ENCODE measurements around the gene LEMD1.

Gene LEMD1

DNA sequence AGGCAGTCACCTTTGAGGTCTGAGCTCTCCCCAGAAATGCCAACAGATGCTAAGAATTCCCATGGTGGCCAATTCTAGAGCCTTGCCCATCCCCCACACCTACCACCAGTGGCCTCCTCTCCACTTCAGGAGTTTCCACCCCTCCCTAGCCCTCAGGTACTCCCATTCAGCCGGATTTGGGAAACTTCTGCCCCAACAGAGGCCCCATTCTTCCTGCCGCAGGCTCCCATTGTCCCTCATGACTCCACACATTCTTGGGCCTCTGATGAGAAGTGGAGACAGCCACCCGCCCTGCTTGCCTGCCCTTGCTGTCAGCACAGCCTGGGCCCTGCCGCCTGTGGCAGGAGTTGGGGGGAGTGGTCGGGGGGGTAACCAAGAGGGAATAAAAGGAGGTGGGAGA, 29.3 kb upstream of the LEMD1 start:
- TF ChIP-seq, protein P1, sequence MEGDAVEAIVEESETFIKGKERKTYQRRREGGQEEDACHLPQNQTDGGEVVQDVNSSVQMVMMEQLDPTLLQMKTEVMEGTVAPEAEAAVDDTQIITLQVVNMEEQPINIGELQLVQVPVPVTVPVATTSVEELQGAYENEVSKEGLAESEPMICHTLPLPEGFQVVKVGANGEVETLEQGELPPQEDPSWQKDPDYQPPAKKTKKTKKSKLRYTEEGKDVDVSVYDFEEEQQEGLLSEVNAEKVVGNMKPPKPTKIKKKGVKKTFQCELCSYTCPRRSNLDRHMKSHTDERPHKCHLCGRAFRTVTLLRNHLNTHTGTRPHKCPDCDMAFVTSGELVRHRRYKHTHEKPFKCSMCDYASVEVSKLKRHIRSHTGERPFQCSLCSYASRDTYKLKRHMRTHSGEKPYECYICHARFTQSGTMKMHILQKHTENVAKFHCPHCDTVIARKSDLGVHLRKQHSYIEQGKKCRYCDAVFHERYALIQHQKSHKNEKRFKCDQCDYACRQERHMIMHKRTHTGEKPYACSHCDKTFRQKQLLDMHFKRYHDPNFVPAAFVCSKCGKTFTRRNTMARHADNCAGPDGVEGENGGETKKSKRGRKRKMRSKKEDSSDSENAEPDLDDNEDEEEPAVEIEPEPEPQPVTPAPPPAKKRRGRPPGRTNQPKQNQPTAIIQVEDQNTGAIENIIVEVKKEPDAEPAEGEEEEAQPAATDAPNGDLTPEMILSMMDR (conservative IDR thresholded peaks at IDR 0.05) = no peak
- H3K27ac ChIP-seq = no peak overlapping the region

DNA sequence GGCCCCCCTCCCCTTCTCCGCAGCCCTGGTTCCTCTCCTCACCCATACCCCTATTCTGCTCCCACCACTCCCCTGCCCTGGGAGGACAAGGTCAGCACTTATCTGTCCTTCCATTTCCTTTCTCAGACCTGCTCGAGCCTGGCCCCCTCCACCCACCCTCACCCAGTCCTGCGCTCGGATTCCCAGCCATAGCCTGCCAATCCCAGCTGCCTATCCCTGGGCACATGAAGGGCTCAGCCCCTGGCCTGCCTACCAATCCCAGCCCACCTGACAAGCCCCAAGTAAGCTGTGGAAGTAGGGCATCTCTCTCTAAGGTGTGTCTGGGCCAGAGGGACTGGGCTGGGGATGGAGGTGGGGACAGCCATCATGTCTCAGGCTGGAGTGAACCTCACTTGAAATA, 28.6 kb upstream of the LEMD1 start:
- TF ChIP-seq, protein P1 (conservative IDR thresholded peaks at IDR 0.05) = no peak
- H3K27ac ChIP-seq = no peak overlapping the region

DNA sequence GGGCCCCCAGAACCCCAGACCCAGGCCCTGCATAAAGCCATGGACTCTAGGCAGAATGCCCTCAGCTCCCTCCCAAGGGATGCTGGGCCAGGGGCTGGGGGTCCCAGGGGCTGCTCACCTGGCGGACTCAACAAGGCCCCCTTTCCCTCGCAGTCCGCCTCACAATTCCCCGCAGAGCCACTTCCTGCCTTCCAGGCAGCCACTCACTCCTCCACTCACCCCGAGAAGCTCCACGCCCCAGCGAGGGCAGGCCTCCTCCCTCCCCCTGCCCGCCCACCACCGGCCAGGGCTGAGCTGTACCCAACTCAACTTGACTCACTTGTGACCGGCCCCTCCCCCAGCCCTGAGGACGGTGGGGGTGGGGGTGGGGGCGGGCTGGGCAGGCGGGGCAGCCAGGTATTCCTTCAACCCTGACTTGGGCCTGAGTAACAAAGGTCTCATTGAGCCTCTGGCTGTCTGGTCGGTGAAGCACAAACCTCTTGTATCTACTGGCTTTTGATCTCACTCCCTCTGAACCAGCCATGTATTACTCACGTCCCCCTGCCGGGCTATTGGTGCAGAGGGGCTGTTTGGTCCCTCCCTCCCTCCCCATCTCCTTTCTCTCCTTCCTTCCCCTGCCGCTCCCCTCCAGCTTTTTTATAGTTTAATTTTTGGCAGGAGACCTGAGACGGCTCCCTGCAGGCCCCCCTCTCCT, 28.0 kb upstream of the LEMD1 start:
- H3K27ac ChIP-seq = no peak overlapping the region
- TF ChIP-seq, protein P1 (conservative IDR thresholded peaks at IDR 0.05) = no peak

DNA sequence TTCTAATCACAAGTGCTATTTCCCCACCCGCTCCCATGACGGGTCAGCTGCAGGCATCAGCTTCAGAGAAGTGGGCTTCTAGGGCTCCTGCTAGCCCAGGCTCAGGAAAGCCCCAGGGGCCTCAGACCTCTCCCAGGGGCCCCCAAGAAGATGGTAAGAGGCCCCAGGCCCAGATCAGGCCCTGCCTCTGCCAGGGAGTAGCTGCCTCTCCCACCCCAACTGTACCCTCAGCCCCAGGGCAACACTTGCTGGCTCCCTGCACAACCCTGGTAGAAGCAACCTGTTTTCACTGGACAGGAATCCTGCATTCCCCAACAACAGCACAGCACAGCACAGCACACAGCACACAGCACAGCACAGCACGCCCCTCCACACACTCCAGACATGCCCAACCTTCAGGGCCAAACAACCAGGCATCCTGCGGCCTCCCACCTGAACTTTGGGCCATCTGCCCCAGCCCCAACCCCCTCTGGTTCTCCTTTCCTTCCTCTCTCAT, 27.4 kb upstream of the LEMD1 start:
- TF ChIP-seq, protein P1 (conservative IDR thresholded peaks at IDR 0.05) = no peak
- H3K27ac ChIP-seq = no peak overlapping the region

DNA sequence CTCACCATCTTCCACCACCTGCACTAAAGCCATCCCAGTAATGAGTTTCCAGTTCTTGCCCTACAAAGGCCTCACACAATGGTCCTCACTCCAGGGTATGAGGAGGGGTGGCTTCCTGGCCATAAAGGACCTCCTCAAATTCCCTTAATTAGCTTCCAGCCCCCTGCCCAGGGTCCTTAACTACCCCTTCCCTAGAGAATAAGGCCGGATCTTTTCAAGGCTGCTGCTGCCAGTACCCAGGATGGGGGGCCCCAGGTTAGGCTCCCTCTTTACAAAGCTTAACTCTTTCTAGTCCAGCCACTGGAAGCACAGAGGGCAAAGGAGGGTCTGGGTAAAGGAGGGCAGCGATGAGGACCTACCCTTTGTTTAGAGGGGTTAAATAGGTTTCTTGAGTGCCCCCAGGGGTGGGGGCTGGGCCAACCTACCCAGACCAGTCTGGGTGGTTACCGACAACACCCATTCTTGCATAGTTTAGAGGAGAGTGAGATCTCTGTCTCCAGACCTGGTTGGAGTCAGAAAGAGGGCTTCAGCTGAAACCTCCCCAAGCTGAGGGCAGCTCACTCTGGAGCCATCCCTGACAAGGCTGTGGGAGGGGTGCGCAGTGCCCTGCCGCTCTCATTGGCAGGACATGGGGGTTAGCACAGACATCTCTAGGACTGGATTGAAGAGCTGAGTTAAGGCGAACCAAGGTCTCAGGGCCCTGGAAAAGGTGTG, 26.8 kb upstream of the LEMD1 start:
- H3K27ac ChIP-seq = no peak overlapping the region
- TF ChIP-seq, protein P1 (conservative IDR thresholded peaks at IDR 0.05) = no peak

DNA sequence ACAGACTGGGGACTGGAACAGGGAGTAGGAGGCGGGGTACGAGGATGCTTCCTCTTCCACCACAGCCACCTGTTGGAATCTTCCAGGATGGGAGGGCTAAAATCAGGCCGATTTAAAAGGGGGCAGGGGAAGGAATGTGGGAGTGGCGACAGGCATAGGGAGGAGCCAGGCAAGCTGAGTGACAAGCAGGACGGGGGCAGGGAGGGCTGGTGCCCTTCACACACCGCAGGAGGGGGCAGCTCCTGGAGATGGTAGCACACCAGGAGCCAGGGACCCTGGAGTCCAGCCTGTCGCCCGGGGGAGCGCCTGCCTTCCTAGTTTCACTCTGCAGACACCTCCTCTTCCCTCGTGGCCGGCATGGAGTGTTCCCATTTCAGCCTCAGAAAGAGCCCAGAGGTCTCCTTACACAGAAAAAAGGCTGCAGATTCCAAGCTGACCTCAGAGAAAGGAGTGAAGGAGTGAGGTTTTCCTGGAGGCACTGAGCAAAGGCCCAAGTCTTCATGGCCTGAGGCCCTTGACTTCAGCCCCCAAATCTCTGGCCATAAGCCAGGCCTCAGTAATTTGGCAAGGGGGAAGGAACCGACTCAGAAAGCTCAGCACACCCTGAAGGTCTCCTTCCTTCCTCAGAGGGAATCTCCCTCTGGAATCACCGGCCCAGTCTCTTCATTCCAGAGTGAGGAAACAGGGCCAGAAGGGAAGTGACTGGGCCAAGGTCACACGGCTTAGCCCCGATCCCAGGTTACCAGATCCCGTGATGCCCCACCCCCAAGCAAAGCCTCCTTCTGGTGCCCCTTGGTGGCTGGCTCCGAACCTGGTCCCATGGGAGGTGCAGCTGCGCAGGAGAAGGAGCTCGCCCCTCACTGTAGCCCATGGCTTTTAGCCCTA, 25.8 kb upstream of the LEMD1 start:
- TF ChIP-seq, protein P1 (conservative IDR thresholded peaks at IDR 0.05) = no peak
- no peak overlapping the region for H3K27ac ChIP-seq

DNA sequence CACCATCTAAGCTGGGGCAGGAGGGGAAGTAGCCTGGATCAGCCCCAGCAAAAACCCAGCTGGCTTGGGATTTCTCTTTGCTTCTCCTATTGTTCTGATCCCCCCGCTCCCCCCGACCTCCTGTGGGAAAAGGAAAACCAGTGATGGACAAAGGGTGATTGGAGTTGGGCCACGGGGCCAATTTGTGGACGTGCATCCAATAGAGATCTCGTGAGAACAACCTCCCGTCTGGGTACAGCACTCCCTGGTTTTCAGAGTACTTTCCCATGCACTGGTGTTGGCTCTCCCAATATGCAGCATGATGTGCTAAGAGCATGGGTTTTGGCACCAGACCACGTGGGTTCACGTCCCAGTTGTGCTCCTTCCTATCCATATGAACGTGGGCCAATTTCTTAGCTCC, 25.0 kb upstream of the LEMD1 start:
- no peak overlapping the region for H3K27ac ChIP-seq
- TF ChIP-seq, protein P1 (conservative IDR thresholded peaks at IDR 0.05) = no peak
